Activated CD8-positive, alpha-beta memory T cell treated with anti-CD3 and anti-CD28 coated beads for 48 hours (primary cell): ENCODE results near the gene OR52E2.
"Not testable (repeated sequence)": the region's sequence is repeated elsewhere in the genome, so short reads cannot be mapped to it uniquely, and the experiment has no call there.

ENCODE experiments used
- DNase-seq, 3 experiments: peaks; one replicate each; pipeline ENCODE4 v3.0.0-alpha.2; 2020; ENCODE audit warnings: low read depth in 2 of 3, low spot score in 2 of 3

The OR52E2 gene

DNA sequence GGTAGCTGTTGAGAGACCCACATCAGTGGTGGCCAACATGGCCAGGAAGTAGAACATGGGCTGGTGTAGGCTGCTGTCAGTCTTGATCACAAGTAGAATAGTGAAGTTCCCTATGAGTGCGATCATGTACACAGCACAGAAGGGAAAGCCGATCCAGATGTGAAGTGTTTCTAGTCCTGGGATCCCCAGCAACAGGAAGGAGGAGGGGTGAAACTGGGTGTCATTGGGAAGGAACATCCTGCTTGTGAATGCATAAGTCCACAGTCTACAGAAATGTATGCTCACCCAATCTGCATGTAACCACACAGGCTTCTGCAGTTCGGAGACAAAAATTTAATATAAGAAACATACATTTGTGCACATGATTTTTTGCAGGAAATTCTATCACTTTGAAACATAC is at the start of gene OR52E2:
Gene OR52E2, minus strand, starts transcription at position 237 of the 400 bp plus-strand sequence. Its CDS starts 0 bp downstream, at position 237.
- DNase-seq, result no peak

DNA sequence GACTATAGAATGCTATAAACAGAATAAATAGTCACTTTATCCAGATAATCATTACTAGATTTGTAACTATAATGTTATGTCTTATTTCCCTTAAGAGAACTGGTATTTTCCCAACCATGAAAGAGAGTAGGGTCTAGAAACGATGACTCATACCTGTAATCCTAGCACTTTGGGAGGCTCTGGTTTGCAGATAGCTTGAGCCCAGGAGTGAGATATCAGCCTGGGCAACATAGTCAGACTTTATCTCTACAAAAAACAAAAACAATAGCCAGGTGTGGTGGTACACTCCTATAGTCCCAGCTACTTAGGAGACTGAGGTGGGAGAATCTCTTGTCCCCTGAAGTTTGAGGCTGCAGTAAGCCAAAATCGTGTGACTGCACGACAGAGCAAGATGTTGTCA is 47.9 kb upstream of the OR52E2 start:
- no peak for DNase-seq

DNA sequence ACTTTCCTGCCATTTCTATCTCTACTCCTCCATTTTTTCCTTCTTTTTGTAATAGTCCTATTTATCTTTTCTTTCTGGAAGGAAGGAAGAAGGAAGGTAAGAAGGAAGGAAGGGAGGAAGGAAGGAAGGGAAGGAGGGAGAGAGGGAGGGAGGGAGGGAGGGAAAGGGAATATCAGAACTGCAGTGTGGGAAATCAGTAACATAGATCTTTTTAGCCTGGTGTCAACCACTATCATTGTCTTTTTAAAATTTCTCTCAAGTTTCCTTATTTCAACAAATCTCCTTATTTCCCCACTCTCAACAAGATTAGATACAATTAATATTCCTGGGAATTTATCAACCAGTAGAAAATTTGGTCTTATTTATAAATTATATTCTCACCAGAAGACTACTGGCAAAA is 43.6 kb upstream of the OR52E2 start:
- no peak for DNase-seq

DNA sequence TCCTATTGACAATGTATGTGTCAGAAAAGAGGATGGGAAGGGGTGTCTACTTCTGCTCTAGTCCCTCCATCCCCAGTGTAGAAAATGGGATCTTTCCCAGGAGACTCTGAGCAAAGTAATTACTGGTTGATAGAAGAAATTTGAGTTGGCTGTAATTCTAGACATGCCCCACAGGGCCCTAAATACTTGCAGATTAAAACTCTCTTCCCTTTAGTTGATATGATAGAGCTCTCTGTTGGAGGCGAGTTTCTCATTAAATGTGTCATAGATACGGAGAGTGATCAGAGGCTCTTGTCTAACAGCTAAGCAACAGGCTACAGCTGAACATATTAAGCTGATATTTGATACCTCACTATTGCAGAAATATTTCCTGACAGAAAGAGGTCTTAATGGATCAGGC is 42.8 kb upstream of the OR52E2 start:
- DNase-seq, result no peak

GRCh38 chr11:5096011-5096410 is 36.6 kb upstream of the OR52E2 start:
- no peak for DNase-seq

DNA sequence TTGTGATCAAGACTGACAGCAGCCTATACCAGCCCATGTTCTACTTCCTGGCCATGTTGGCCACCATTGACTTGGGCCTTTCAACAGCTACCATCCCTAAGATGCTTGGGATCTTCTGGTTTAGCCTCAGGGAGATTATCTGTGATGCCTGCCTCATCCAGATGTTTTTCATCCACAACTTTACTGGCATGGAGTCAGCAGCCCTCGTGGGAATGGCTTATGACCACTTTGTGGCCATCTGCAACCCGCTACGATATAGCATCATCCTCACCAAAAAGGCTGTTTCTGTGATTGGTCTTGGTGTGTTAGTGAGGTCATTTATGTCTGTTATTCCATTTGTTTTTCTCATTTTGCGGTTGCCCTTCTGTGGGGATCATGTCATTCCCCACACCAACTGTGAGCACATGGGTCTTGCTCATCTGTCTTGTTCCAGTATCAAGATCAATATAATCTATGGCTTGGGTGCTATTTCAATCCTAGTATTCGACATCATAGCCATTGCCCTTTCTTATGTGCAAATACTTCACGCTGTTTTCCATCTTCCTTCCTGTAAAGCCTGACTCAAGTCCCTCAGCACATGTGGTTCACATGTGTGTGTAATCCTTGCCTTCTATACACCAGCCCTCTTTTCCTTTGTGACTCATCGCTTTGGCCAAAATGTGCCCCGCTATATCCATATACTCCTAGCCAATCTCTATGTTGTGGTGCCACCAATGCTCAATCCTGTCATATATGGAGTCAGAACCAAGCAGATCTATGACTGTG is 33.6 kb upstream of the OR52E2 start:
- no peak for DNase-seq

- no peak for DNase-seq
These were observed 31.2 kb upstream of the OR52E2 start for GRCh38 chr11:5090668-5091067.

DNA sequence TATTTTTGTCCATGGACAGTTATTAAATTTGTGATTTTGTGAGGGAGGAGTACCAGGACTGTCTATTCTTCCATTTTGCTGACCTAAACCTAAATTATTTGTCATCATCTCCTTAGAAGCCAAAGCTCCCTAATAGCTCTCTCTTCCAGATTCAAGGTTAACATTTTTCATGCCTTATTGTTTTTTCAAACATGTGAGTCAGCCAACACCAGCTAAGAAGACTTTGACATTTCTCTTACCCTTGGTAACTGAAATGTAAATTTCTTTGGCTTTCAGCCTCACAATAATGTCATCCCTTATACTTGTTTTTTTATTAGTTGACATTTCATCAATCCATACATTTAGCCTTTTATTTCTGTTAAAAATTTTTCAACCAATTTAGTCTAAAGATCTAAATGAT is 29.1 kb upstream of the OR52E2 start:
- DNase-seq, result no peak

GRCh38 chr11:5083602-5084001 is 24.2 kb upstream of the OR52E2 start:
- no peak for DNase-seq

- no peak for DNase-seq
These were observed 22.0 kb upstream of the OR52E2 start for GRCh38 chr11:5081405-5081804.

GRCh38 chr11:5071799-5072198 is 12.4 kb upstream of the OR52E2 start:
- DNase-seq, result no peak

GRCh38 chr11:5069272-5069671 is 9.8 kb upstream of the OR52E2 start, which contains the start of gene OR52E1:
Gene OR52E1, plus strand, starts transcription at chr11:5069572.
- DNase-seq, result no peak

DNA sequence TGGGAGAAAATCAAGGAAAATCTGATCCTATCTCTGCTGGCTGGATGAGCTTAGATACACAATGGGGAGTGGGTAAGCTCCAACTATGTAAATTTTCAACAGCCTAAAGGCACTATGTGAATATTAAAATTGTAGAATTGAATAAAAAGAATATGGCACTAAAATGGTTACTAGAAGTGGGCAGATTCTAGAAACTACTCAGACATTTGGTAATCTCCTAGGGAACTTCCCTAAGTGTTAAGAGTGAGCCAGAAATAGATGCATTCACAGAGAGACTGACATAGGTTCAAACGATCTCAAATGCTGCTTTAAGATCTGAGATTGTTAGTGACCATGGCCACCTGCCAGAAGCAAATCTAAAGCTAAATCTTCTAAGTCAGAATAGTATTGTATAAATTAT is 5.6 kb upstream of the OR52E2 start:
- DNase-seq, result no peak

DNA sequence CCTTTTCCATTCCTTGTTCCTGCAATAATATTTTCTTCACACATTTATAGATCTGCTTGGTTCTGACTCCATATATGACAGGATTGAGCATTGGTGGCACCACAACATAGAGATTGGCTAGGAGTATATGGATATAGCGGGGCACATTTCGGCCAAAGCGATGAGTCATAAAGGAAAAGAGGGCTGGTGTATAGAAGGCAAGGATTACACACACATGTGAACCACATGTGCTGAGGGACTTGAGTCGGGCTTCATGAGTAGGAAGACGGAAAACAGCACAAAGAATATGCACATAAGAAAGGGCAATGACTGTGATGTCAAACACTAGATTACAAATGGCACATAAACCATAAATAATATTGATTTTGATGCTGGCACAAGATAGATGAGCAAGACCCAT is 748 bp downstream of the OR52E2 start:
- not testable (repeated sequence) for DNase-seq

GRCh38 chr11:5046754-5047330 is 12.6 kb downstream of the OR52E2 start:
- no peak for DNase-seq

- no peak for DNase-seq
These were observed 13.2 kb downstream of the OR52E2 start, which contains the start of gene OR52J3 for GRCh38 chr11:5046226-5046625. Gene OR52J3, plus strand, starts transcription at chr11:5046526. Its CDS starts 0 bp downstream, at chr11:5046526.

- no peak for DNase-seq
These were observed 16.0 kb downstream of the OR52E2 start for GRCh38 chr11:5043380-5043779.

DNA sequence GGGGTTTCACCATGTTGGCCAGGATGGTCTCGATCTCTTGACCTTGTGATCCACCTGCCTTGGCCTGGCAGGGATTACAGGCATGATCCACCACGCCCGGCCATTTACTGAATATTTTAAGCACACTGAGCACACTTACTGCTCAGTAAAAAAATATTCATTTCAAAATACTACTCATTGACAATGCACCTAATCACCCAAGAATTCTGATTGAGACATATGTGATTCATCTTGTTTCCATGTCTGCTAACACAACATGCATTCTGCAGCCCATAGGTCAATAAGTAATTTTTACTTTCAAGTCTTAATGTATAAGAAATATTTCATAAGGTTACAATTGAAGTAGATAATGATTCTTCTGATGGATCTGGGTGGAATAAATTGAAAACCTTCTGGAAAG is 17.3 kb downstream of the OR52E2 start:
- no peak for DNase-seq

DNA sequence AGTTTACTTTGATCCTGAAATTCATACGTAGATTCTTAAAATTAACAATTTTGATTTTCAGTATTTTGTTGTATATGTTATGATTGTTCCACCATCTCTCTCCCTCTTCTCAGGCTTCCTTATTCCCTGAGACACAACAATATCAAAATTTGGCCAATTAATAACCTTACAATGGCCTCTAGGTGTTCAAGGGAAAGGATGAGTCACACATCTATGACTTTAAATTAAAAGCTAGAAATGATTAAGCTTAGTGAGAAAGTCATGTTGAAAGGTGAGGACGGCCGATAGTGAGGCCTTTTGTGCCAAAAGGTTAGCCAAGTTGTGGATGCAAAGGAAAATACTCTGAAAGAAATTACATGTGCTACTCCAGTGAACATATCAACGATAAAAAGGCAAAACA is 18.6 kb downstream of the OR52E2 start:
- no peak for DNase-seq

- DNase-seq, result no peak
These were observed 21.1 kb downstream of the OR52E2 start for GRCh38 chr11:5038341-5038740.

DNA sequence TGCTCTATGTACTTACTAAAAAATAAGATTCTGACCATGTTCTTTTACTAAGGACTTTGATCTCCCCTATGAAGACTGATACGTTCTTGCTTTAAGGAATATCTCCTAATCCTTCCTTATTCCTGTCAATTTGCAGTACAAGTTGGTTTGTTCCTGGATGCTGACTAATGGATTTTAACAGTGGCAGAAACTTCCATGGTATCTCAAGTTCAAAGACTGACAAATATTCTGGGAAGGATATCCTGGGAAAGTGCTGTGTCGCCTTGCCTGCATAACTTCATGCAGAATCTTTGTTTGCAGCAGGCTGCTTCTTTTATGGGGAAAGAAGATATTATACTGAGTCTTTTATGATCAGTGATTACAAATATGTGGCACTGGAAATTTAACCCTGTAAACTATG is 21.5 kb downstream of the OR52E2 start:
- no peak for DNase-seq

GRCh38 chr11:5036669-5037068 is 22.8 kb downstream of the OR52E2 start:
- no peak for DNase-seq

DNA sequence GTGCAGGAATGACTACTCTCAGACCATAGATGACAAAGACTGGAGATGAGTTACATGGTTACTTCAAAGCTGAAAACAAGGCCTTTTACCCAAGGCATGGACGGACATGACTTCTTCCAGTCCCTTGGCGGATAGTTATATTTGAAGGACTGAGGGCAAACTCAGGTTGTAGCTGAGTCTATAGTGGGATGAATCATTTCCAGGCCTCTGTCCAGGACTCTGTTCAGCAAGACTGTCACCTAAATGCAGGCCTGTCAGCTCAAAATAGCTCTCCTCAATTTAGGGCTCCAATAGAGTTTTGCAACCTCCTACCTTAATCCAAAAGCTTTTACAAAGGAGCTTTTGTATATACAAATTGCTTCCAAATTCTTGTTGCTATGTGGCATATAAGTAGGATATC is 37.4 kb downstream of the OR52E2 start:
- no peak for DNase-seq
